Neural cell (in vitro differentiated cells): ENCODE data around the gene DTNBP1. TPM values are rescaled to one million over a fixed set of nuclear protein-coding genes. Genes with fewer than 3 reads are reported as not detected.

ENCODE experiments used
- H2AFZ ChIP-seq: fragments of 200-600, 300-800 bp; sonication (generic), shearing (Covaris generic); 2 replicates; pipeline ENCODE4 v1.6.0; 2014; ENCODE audit warnings: low read depth, mild to moderate bottlenecking, antibody characterized with exemption, low read length, moderate library complexity
- H3F3A ChIP-seq: fragments of 200-600 bp; shearing (Covaris generic); 2 replicates; pipeline ENCODE4 v1.6.1; 2016; ENCODE audit warnings: mild to moderate bottlenecking, moderate library complexity, mixed read lengths, antibody characterized with exemption, low read length; ENCODE audit not compliant: insufficient read depth, poor library complexity, severe bottlenecking
- H3K27ac ChIP-seq: fragments of 200-600, 300-800 bp; sonication (generic), shearing (Covaris generic); 2 replicates; pipeline ENCODE4 v1.5.1; 2014; ENCODE audit warnings: mild to moderate bottlenecking, low read length, moderate library complexity
- H3K27me3 ChIP-seq: fragments of 300-800, 200-600 bp; sonication (generic), shearing (Covaris generic); 2 replicates; pipeline ENCODE4 v1.6.0; 2014; ENCODE audit warnings: mild to moderate bottlenecking, low read depth, low read length, moderate library complexity; ENCODE audit not compliant: insufficient read depth
- H3K36me3 ChIP-seq: fragments of 300-800, 200-600 bp; sonication (generic), shearing (Covaris generic); 2 replicates; pipeline ENCODE4 v1.5.1; 2014; ENCODE audit warnings: mild to moderate bottlenecking, antibody characterized with exemption, low read length, moderate library complexity; ENCODE audit not compliant: insufficient read depth
- H3K4me2 ChIP-seq: fragments of 300-800, 200-600 bp; sonication (generic), shearing (Covaris generic); 2 replicates; pipeline ENCODE4 v1.6.0; 2014; ENCODE audit warnings: mild to moderate bottlenecking, low read length
- H3K4me3 ChIP-seq: fragments of 300-800, 200-600 bp; sonication (generic), shearing (Covaris generic); 2 replicates; pipeline ENCODE4 v1.5.1; 2014; ENCODE audit warnings: mild to moderate bottlenecking, low read length, moderate library complexity
- H3K79me2 ChIP-seq: fragments of 200-600 bp; shearing (Covaris generic); replicated peaks from 2 replicates; pipeline ENCODE4 v1.6.0; 2014; ENCODE audit warnings: mild to moderate bottlenecking, low read length, moderate library complexity; ENCODE audit not compliant: insufficient read depth
- H3K9ac ChIP-seq: fragments of 300-800, 200-600 bp; sonication (generic), shearing (Covaris generic); 2 replicates; pipeline ENCODE4 v1.6.1; 2016; ENCODE audit warnings: mild to moderate bottlenecking, low read length, mixed read lengths
- H3K9me2 ChIP-seq: fragments of 200-600 bp; shearing (Covaris generic); 2 replicates; pipeline ENCODE4 v1.6.1; 2016; ENCODE audit warnings: mild to moderate bottlenecking, low read length, mixed read lengths; ENCODE audit not compliant: insufficient read depth
- H3K9me3 ChIP-seq: fragments of 200-600, 300-800 bp; sonication (generic), shearing (Covaris generic); 2 replicates; pipeline ENCODE4 v1.6.1; 2016; ENCODE audit warnings: mild to moderate bottlenecking, mixed run types, low read length, moderate library complexity, mixed read lengths
- H4K20me1 ChIP-seq: fragments of 200-600 bp; shearing (Covaris generic); 2 replicates; pipeline ENCODE4 v1.6.1; 2016; ENCODE audit warnings: mild to moderate bottlenecking, mixed run types; ENCODE audit not compliant: insufficient read depth
- CTCF ChIP-seq: fragments of 450-650 bp; IDR thresholded peaks from 2 replicates; pipeline ENCODE4 v1.5.1; 2014; ENCODE audit warnings: antibody characterized with exemption, mild to moderate bottlenecking, moderate library complexity; ENCODE audit not compliant: poor library complexity, severe bottlenecking
- EP300 ChIP-seq: fragments of 450-650 bp; conservative IDR thresholded peaks from 2 replicates; pipeline ENCODE4 v1.6.1; 2014; ENCODE audit warnings: antibody characterized with exemption, mild to moderate bottlenecking, moderate library complexity; ENCODE audit not compliant: poor library complexity, severe bottlenecking
- EZH2 ChIP-seq: fragments of 200-600, 300-800 bp; shearing (Covaris generic), sonication (generic); IDR thresholded peaks from 2 replicates; pipeline ENCODE4 v1.6.1; 2014; ENCODE audit warnings: antibody characterized with exemption, low read length, borderline replicate concordance, mild to moderate bottlenecking; ENCODE audit not compliant: insufficient read depth, poor library complexity, severe bottlenecking
- MXI1 ChIP-seq: fragments of 450-650 bp; conservative IDR thresholded peaks from 2 replicates; pipeline ENCODE4 v1.6.1; 2014; ENCODE audit warnings: antibody characterized with exemption, mild to moderate bottlenecking; ENCODE audit not compliant: poor library complexity, severe bottlenecking
- POLR2AphosphoS5 ChIP-seq: IDR thresholded peaks from 2 replicates; pipeline ENCODE4 v1.6.1; 2012
- RAD21 ChIP-seq: fragments of 450-650 bp; conservative IDR thresholded peaks from 2 replicates; pipeline ENCODE4 v1.6.1; 2014; ENCODE audit warnings: antibody characterized with exemption, mild to moderate bottlenecking, moderate library complexity
- REST ChIP-seq: IDR thresholded peaks from 2 replicates; pipeline ENCODE4 v1.6.1; 2012; ENCODE audit warnings: borderline replicate concordance
- SMC3 ChIP-seq: fragments of 450-650 bp; conservative IDR thresholded peaks from 2 replicates; pipeline ENCODE4 v1.6.1; 2014; ENCODE audit warnings: antibody characterized with exemption, mild to moderate bottlenecking, moderate library complexity; ENCODE audit not compliant: poor library complexity
- TAF1 ChIP-seq: IDR thresholded peaks from 2 replicates; pipeline ENCODE4 v1.6.1; 2012; ENCODE audit warnings: low read depth
- polyA plus RNA-seq: library from polyadenylated mRNA; depleted of rRNA; stranded (reverse); fragments of >200 nt; gene quantifications from 2 replicates; pipeline ENCODE4 v1.2.3, GENCODE V29; 2014

The DTNBP1 gene
- polyA plus RNA-seq, 1 donor from 2014 or later = 22.6 TPM

GRCh38 chr6:15539722-15540270 is 123.0 kb downstream of the DTNBP1 start:
- no peak overlapping the region for H3K4me3 ChIP-seq
- H3K9me3 ChIP-seq = no peaks in the 10 kb centered on the region
- H3K27me3 ChIP-seq = no peaks in the 10 kb centered on the region
- H3K27ac ChIP-seq = no peak overlapping the region
- no peak overlapping the region for H3K9ac ChIP-seq
- no peaks in the 10 kb centered on the region for H3F3A ChIP-seq
- no peak for TF ChIP-seq SMC3
- TF ChIP-seq MXI1 = no peak
- TF ChIP-seq CTCF = no peak
- TF ChIP-seq EZH2 = no peak
- no peak for TF ChIP-seq TAF1
- TF ChIP-seq POLR2AphosphoS5 = no peak
- TF ChIP-seq REST = no peak
- TF ChIP-seq EP300 = no peak
- TF ChIP-seq RAD21 = no peak
- no peak overlapping the region for H2AFZ ChIP-seq
- H3K9me2 ChIP-seq = no peaks in the 10 kb centered on the region
- H3K4me2 ChIP-seq = no peak overlapping the region
- H4K20me1 ChIP-seq = no peaks in the 10 kb centered on the region
- H3K36me3 ChIP-seq = no peaks in the 10 kb centered on the region
- no peaks in the 10 kb centered on the region for H3K79me2 ChIP-seq

- Histone ChIP-seq H3K9me3 (no peaks in the 10 kb centered on the region), H3K27ac (no peak overlapping the region), H3K4me2 (no peak overlapping the region), H3K9me2 (no peaks in the 10 kb centered on the region), H3K36me3 (no peaks in the 10 kb centered on the region), H2AFZ (no peak overlapping the region), H4K20me1 (no peaks in the 10 kb centered on the region), H3K27me3 (no peaks in the 10 kb centered on the region), H3K4me3 (no peak overlapping the region), H3K9ac (no peak overlapping the region), H3K79me2 (no peaks in the 10 kb centered on the region), H3F3A (no peaks in the 10 kb centered on the region)
- no peak for TF ChIP-seq SMC3
- TF ChIP-seq CTCF = no peak
- TF ChIP-seq REST = no peak
- TF ChIP-seq RAD21 = no peak
- no peak for TF ChIP-seq POLR2AphosphoS5
- no peak for TF ChIP-seq EZH2
- no peak for TF ChIP-seq TAF1
- TF ChIP-seq EP300 = no peak
- TF ChIP-seq MXI1 = no peak
Measured at GRCh38 chr6:15538766-15539495, 123.9 kb downstream of the DTNBP1 start.
